GM19238 (cell line): ENCODE results near the gene CUEDC1.

ENCODE experiments used
- DNase-seq: peaks from one replicate; pipeline ENCODE4 v3.0.0; 2011; ENCODE audit warnings: low spot score; ENCODE audit not compliant: insufficient read length

CUEDC1 gene

GRCh38 chr17:57898487-57899311, 56.5 kb downstream of the CUEDC1 start:
- DNase-seq, result no peak

- DNase-seq, result no peak
Observed at GRCh38 chr17:57895382-57896060, 59.7 kb downstream of the CUEDC1 start.

- no peak for DNase-seq
Observed at GRCh38 chr17:57894848-57895247, 60.4 kb downstream of the CUEDC1 start.

GRCh38 chr17:57892820-57893595, 62.2 kb downstream of the CUEDC1 start:
- DNase-seq, result no peak

- peak; percentile 89 for DNase-seq
Observed at GRCh38 chr17:57892146-57892819, 62.9 kb downstream of the CUEDC1 start.

- no peak for DNase-seq
Observed at GRCh38 chr17:57890857-57891232, 64.4 kb downstream of the CUEDC1 start.

- DNase-seq, result no peak
Observed at GRCh38 chr17:57889892-57890856, 65.0 kb downstream of the CUEDC1 start.

- no peak for DNase-seq
Observed at GRCh38 chr17:57889252-57889651, 66.0 kb downstream of the CUEDC1 start.

GRCh38 chr17:57888311-57889216, 66.6 kb downstream of the CUEDC1 start:
- DNase-seq, result no peak

GRCh38 chr17:57887161-57887560, 68.1 kb downstream of the CUEDC1 start:
- DNase-seq, result no peak

- no peak for DNase-seq
Observed at GRCh38 chr17:57886020-57886419, 69.2 kb downstream of the CUEDC1 start.

GRCh38 chr17:57885148-57885915, 69.9 kb downstream of the CUEDC1 start:
- no peak for DNase-seq

GRCh38 chr17:57881783-57882351, 73.3 kb downstream of the CUEDC1 start:
- DNase-seq, result no peak

- DNase-seq, result no peak
Observed at GRCh38 chr17:57881143-57881542, 74.1 kb downstream of the CUEDC1 start.

- no peak for DNase-seq
Observed at GRCh38 chr17:57880086-57880456, 75.1 kb downstream of the CUEDC1 start.

GRCh38 chr17:57879437-57880085, 75.7 kb downstream of the CUEDC1 start:
- no peak for DNase-seq

GRCh38 chr17:57877803-57878377, 77.3 kb downstream of the CUEDC1 start:
- no peak for DNase-seq
